GM21528 (cell line): ENCODE results near the gene KDM3B.

Source experiments
- ATAC-seq: cut with Tn5 transposase; IDR thresholded peaks from one replicate; pipeline ENCODE4 v1.9.1; 2021; ENCODE audit warnings: mild to moderate bottlenecking, moderate library complexity; ENCODE audit not compliant: unreplicated experiment, low FRiP score

The KDM3B gene

DNA sequence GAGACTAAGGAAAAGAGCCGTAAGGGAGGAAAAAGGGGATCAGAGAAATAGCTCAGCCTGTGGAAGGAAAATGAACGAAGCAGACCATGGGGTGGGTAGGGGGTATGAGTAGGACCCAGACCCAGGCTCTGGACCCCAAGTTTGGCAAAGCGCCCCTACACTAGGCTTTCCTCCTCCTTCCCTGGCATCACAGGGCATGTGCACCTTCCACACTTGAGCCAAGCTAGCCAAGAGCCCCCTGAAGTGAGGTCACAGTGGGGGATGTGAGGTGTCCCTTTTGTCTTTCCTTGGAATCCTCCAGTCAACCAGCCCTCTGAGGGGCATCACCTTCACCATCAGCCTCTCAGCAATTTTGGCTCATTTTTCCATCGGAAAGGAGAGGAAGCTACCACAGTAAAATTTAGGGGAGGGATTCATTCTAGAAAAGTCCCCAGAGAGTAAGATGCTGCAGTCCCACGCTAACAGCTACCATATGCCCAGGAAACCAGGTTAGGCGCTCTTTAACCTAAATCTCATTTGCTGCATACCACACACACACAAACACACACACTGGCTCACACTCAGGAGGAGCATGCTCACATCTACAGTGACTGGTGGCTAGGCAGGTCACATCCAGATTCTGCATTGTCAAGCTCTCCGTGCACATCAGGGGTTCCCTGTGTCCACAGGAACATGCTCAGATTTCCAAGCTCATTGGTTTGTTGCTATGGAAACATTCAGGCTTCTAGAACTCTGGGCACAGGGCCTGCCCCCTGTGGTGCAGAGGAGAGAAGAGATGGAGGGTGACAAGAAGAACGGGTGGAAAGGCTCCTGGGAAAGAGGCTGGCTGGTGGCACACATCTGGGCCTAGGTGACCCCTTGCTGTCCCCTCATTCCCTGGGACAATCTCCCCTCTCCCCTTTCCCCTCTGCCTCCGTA is 96.3 kb downstream of the KDM3B start:
- no peak for ATAC-seq

- ATAC-seq: peak; percentile 65
These were observed 97.2 kb downstream of the KDM3B start for GRCh38 chr5:138449501-138450239.

- no peak for ATAC-seq
These were observed 98.5 kb downstream of the KDM3B start for GRCh38 chr5:138450971-138451370.

- ATAC-seq: no peak
These were observed 100.2 kb downstream of the KDM3B start for GRCh38 chr5:138452720-138453119.

- no peak for ATAC-seq
These were observed 101.1 kb downstream of the KDM3B start for GRCh38 chr5:138453590-138453989.

DNA sequence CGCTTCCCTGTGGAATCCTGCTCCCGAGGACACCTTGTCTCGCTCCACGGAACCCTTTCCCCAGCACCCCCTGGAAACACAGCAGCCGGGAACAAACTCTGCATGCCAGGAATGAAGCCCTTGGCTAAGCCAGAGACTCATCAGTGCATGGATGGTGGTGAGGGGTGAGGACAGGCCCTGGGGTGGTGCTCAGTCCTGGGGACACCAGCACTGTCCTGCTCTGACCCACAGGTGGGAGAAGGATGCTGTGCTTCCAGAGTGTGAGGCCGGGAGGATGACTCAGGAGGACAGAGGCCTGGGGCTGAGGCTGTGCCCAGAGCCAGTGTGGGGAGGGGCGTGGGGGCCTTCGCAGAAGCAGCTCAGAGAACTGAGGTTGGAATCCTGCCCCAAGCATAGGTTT is 101.6 kb downstream of the KDM3B start:
- ATAC-seq: no peak

GRCh38 chr5:138455232-138455930 is 102.9 kb downstream of the KDM3B start:
- no peak for ATAC-seq

GRCh38 chr5:138457531-138458275 is 105.2 kb downstream of the KDM3B start:
- ATAC-seq: no peak

GRCh38 chr5:138458384-138458783 is 105.9 kb downstream of the KDM3B start:
- no peak for ATAC-seq

- no peak for ATAC-seq
These were observed 106.4 kb downstream of the KDM3B start for GRCh38 chr5:138458856-138459255.

DNA sequence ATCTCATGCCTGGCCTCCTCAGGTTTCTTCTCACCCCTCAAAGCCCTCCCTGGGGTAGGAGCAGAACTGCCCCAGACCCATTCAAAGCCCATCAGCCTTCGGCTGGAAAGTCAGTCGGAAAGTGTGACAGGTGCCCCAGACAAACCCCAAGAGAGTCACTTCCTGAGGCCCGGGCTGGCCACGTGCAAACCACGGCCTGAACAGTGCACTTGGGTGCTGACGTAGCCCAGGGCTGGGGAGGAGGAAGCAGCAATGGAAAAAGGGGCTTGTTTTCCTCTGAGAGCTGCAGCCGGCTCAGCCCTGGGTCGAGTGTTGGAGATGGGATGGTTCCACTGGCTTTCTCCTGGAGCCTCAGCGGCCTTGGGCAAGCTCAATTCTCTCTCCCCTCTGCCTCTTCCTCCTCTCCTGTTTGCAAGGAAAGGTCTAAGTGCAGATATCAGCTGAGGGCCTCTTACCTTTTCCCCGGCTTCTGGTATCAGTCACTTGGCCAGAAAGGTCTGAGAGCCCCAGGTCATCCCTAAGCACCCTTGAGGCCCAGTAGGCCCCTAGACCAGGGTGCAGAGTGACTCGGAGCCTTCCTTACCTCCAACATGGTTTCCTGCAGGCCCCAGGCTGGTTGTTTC is 106.9 kb downstream of the KDM3B start:
- no peak for ATAC-seq

- ATAC-seq: no peak
These were observed 107.7 kb downstream of the KDM3B start for GRCh38 chr5:138460032-138460693.

DNA sequence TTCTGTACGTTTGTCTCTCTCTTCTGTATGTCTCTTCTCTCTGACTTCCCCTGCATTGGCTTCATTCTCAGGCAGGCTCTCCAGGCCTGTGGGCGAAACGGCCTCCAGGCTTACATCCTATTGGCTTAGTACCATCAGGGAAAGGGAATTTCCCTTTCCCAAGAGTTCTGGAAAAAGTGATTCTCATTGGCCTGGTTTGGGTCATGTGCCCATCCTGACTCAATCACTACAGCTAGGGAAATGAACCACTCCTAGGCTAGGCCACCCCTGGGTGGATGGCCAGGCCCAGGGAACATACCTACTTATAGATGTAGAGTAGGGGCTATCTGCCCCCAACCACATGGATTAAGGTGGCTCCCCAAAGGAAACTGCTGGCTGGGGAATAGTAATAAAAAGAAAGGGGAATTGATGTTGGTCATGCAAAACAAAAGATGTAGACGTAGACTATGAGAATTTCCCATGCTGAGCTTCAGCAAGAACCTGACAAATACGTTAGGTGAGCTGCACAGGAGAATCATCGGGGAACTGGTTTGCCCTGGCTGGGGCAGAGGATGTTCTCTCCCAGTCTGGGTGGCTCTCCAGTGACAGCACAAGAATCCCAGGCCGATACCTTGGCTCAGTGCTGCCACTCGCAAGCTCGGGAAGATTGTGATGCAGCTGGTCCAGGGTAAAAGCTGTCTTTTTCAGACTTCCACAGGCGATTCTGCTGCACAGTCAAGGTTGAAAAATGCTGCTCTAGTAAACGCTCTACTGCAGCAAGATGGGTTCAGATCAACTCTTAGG is 109.0 kb downstream of the KDM3B start:
- no peak for ATAC-seq

DNA sequence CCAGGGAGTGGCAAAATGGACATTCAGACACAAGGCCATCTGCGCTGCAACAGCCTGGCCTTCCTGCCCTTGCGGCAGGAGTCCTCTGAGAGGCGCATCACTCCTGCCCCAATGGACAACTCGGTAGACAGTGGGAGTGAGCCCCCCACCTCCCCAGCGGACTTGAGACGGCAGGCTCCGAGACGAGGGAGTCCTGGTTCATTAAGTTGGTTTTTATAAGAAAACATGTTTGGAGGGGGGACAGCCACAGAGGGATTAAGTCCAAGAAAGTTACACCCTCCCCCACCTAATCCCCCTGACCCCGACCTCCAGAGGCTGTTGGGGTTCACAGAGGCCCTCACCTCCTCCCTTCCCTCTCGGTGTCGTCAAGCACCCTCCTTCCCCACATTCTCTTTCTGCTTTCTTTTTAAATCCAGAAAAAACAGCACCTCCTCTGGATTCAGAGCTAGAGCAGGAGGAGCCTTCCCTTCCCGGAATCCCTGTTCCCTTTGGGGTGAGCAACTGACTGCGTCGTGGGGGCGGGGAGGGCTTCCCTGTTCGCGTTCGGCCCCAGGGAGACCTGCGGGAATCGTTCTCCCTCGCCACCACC is 111.0 kb downstream of the KDM3B start:
- ATAC-seq: no peak

DNA sequence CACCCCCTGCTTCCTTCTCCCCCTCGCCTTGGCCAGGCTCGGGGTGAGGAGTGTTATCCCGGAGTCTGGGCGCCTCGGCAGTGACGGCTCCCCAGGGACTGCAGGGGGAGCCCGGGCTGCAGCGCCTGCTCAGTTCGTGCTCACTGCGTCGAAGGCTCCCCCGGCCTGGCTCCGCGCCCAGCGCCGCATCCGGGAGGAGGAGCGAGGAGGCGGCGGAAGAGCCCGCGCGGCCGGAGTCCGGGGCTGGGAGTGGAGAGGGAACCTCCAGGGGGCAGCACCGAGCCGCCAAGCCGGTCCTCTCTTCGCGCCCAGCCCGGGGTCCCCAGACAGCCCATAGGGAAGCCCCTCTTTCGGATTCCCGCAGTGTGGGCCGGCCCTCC is 111.5 kb downstream of the KDM3B start:
- ATAC-seq: peak; percentile 52

DNA sequence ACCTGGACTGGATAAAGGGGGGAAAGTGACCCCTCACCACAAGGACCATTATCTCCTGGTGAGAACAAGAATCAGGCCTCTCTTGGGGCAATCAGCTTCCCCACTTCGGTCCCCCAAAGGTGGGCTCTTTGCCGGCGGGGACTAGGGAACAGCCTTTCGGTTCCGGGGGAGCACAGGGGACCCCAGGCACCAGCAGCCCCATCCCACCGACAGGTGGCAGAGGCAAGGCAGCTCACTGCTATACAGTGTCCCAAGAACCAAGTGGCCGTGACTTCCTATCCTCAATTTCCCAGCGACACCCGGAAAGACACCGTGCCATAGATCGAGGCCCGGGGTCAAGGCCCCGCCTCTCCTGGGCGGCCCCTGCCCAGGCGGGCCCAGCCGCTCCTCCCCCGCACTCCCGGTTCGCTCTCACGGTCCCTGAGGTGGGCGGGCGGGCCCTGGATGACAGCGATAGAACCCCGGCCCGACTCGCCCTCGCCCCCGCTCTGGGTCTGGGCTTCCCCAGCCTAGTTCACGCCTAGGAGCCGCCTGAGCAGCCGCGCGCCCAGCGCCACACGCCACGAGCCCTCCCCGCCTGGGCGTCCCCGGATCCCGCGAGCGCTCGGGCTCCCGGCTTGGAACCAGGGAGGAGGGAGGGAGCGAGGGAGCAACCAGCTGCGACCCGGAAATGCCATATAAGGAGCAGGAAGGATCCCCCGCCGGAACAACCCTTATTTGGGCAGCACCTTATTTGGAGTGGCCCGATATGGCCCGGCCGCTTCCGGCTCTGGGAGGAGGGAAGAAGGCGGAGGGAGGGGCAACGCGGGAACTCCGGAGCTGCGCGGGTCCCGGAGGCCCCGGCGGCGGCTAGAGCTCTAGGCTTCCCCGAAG is 112.1 kb downstream of the KDM3B start:
- ATAC-seq: peak; percentile 78
